CD14-positive monocyte (primary cell): ENCODE results near the gene UVRAG. TPM values are rescaled to one million over a fixed set of nuclear protein-coding genes. Genes with fewer than 3 reads are reported as not detected.

ENCODE experiments used
- DNase-seq, 3 donors: peaks; one replicate each; pipeline ENCODE4 v3.0.0-alpha.2; 2011 to 2022
- H2AFZ ChIP-seq: 2 replicates; pipeline ENCODE4 v1.6.0; 2012; ENCODE audit warnings: mild to moderate bottlenecking, low read depth, low read length, inconsistent platforms; ENCODE audit not compliant: insufficient read depth, poor library complexity, severe bottlenecking
- H3K27ac ChIP-seq, 2 donors: 1 replicate in 1 of 2; 2 replicates in 1 of 2; pipeline ENCODE4 v1.5.1; 2012 to 2013; ENCODE audit warnings: low read length in 2 of 2, control low read depth in 1 of 2, inconsistent platforms in 1 of 2, low read depth in 1 of 2, mild to moderate bottlenecking in 1 of 2
- H3K27me3 ChIP-seq, 2 donors: one replicate each; pipeline versions ENCODE4 v1.6.0 to v1.6.1; 2011 to 2013; ENCODE audit warnings: low read length in 2 of 2; ENCODE audit not compliant: control insufficient read depth in 2 of 2, insufficient read depth in 2 of 2
- H3K36me3 ChIP-seq, 2 donors: replicated peaks in 1 of 2; 1 replicate in 1 of 2; 2 replicates in 1 of 2; pipeline versions ENCODE4 v1.5.1 to v1.6.1; 2012 to 2013; ENCODE audit warnings: low read length in 2 of 2, control low read depth in 1 of 2, inconsistent platforms in 1 of 2, mild to moderate bottlenecking in 1 of 2; ENCODE audit not compliant: insufficient read depth in 2 of 2, control insufficient read depth in 1 of 2
- H3K4me1 ChIP-seq, 2 donors: 1 replicate in 1 of 2; 2 replicates in 1 of 2; pipeline versions ENCODE4 v1.5.1 to v1.6.1; 2012 to 2013; ENCODE audit warnings: low read length in 2 of 2, control low read depth in 1 of 2, inconsistent platforms in 1 of 2, mild to moderate bottlenecking in 1 of 2, moderate library complexity in 1 of 2; ENCODE audit not compliant: insufficient read depth in 2 of 2, control insufficient read depth in 1 of 2
- H3K4me2 ChIP-seq: replicated peaks from 2 replicates; pipeline ENCODE3; 2012; ENCODE audit warnings: low read length, moderate library complexity, mild to moderate bottlenecking; ENCODE audit not compliant: poor library complexity, severe bottlenecking; ENCODE audit errors: extremely low read depth
- H3K4me3 ChIP-seq, 3 experiments: fragments of 200-600 bp in 1 of 3; sonication (generic) in 1 of 3; replicated peaks in 1 of 3; 1 replicate in 2 of 3; 2 replicates in 1 of 3; pipeline ENCODE4 v1.5.1; 2011 to 2013; ENCODE audit warnings: low read length in 3 of 3, mild to moderate bottlenecking in 3 of 3, control low read depth in 2 of 3, low read depth in 2 of 3, inconsistent platforms in 1 of 3, moderate library complexity in 1 of 3
- H3K79me2 ChIP-seq: 2 replicates; pipeline ENCODE4 v1.6.0; 2012; ENCODE audit warnings: mild to moderate bottlenecking, control low read depth, inconsistent platforms, low read length, moderate library complexity; ENCODE audit not compliant: insufficient read depth
- H3K9ac ChIP-seq: 2 replicates; pipeline ENCODE4 v1.6.0; 2017; ENCODE audit warnings: low read length, mild to moderate bottlenecking; ENCODE audit not compliant: insufficient read depth, poor library complexity, severe bottlenecking
- H3K9me3 ChIP-seq, 2 donors: replicated peaks in 1 of 2; 1 replicate in 1 of 2; 2 replicates in 1 of 2; pipeline versions ENCODE4 v1.5.1 to v1.6.1; 2012 to 2013; ENCODE audit warnings: low read length in 2 of 2, control low read depth in 1 of 2; ENCODE audit not compliant: control insufficient read depth in 1 of 2, insufficient read depth in 1 of 2
- H4K20me1 ChIP-seq: 2 replicates; pipeline ENCODE4 v1.6.0; 2012; ENCODE audit warnings: mild to moderate bottlenecking, low read length, control low read depth, moderate library complexity; ENCODE audit not compliant: insufficient read depth
- H3K27ac Mint-ChIP-seq, 7 donors: one replicate each; pipeline ENCODE4 v1.8.0; 2020; ENCODE audit warnings: mild to moderate bottlenecking in 7 of 7, mixed read lengths in 7 of 7, moderate library complexity in 6 of 7, inconsistent platforms in 2 of 7
- H3K27me3 Mint-ChIP-seq, 3 donors: one replicate each; pipeline ENCODE4 v1.8.0; 2021 to 2022; ENCODE audit warnings: low read depth in 3 of 3, mild to moderate bottlenecking in 3 of 3, mixed read lengths in 3 of 3, moderate library complexity in 3 of 3, inconsistent platforms in 1 of 3
- H3K36me3 Mint-ChIP-seq, 2 donors: one replicate each; pipeline ENCODE4 v1.8.0; 2020; ENCODE audit warnings: mixed read lengths in 2 of 2, inconsistent platforms in 1 of 2, mild to moderate bottlenecking in 1 of 2
- H3K4me1 Mint-ChIP-seq: one replicate; pipeline ENCODE4 v1.8.0; 2020; ENCODE audit warnings: mild to moderate bottlenecking, mixed read lengths
- H3K4me3 Mint-ChIP-seq, 2 donors: one replicate each; pipeline ENCODE4 v1.8.0; 2020; ENCODE audit warnings: mild to moderate bottlenecking in 2 of 2, mixed read lengths in 2 of 2, moderate library complexity in 1 of 2
- H3K9me3 Mint-ChIP-seq, 7 donors: one replicate each; pipeline ENCODE4 v1.8.0; 2020 to 2022; ENCODE audit warnings: mixed read lengths in 7 of 7, mild to moderate bottlenecking in 6 of 7, moderate library complexity in 6 of 7, inconsistent platforms in 2 of 7
- intact Hi-C, 2 donors: fragments of 100-400 bp; cut with micrococcal nuclease; formaldehyde crosslinking; loops; one replicate each; pipeline versions ENCODE4 v1.15.0 to v1.15.1; 2023
- polyA plus RNA-seq, 3 donors: library from polyadenylated mRNA; depleted of rRNA in 1 of 3; unstranded in 2 of 3; stranded (reverse) in 1 of 3; fragments of 300-500 nt in 2 of 3; fragments of >200 nt in 1 of 3; fragmentation: Illumina TruSeq in 2 of 3; gene quantifications; 1 replicate in 2 of 3; 2 replicates in 1 of 3; pipeline ENCODE4 v1.2.3, GENCODE V29; 2012 to 2021
- TF ChIP-seq, protein P1 (sequence below): fragments of 200-600 bp; IDR thresholded peaks from one replicate; pipeline ENCODE4 v1.8.0; 2022; ENCODE audit warnings: antibody characterized with exemption, mild to moderate bottlenecking

The UVRAG gene
- polyA plus RNA-seq, 3 donors = 13.7 to 20.5 (median 20.0) TPM

DNA sequence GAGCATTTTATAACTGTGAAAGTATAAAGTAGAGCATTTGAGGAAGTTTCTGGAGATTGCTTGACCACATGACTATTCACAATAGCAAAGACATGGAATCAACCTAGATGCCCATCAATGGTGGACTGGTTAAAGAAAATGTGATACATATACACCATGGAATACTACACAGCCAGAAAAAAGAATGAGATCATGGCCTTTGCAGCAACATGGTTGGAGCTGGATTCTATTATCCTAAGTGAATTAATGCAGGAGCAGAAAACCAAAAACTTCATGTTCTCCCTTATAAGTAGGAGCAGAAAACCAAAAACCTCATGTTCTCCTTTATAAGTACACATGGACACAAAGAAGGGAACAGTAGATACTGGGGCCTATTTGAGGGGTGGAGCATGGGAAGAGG, 30.3 kb downstream of the UVRAG start:
- Mint-ChIP-seq H3K27ac (peak overlapping the region in 6 of 7 donors; percentile 9 to 65 (median 50)), H3K36me3 (peaks cover 8 to 12% of the 10 kb centered on the region in 2 donors), H3K4me1 (peaks cover 30% of the 10 kb centered on the region), H3K27me3 (peaks cover 0 to 1% (median 0%) of the 10 kb centered on the region in 3 donors), H3K4me3 (no peak overlapping the region), H3K9me3 (peaks cover 0 to 2% (median 0%) of the 10 kb centered on the region in 7 donors)
- Histone ChIP-seq H3K4me1 (peaks cover 6 to 15% of the 10 kb centered on the region in 2 donors), H3K79me2 (peaks cover 100% of the 10 kb centered on the region), H3K27ac (peak overlapping the region in 1 of 2 donors; percentile 61), H3K36me3 (peaks cover 0 to 3% of the 10 kb centered on the region in 2 donors), H3K4me2 (no peak overlapping the region), H4K20me1 (peaks cover 92% of the 10 kb centered on the region), H3K9me3 (no peaks in the 10 kb centered on the region), H2AFZ (no peak overlapping the region), H3K4me3 (no peak overlapping the region), H3K9ac (no peak overlapping the region), H3K27me3 (no peaks in the 10 kb centered on the region)
- peak in 1 of 3 donors; percentile 12 for DNase-seq
- intact Hi-C loops = no loop called here
- TF ChIP-seq, protein P1, sequence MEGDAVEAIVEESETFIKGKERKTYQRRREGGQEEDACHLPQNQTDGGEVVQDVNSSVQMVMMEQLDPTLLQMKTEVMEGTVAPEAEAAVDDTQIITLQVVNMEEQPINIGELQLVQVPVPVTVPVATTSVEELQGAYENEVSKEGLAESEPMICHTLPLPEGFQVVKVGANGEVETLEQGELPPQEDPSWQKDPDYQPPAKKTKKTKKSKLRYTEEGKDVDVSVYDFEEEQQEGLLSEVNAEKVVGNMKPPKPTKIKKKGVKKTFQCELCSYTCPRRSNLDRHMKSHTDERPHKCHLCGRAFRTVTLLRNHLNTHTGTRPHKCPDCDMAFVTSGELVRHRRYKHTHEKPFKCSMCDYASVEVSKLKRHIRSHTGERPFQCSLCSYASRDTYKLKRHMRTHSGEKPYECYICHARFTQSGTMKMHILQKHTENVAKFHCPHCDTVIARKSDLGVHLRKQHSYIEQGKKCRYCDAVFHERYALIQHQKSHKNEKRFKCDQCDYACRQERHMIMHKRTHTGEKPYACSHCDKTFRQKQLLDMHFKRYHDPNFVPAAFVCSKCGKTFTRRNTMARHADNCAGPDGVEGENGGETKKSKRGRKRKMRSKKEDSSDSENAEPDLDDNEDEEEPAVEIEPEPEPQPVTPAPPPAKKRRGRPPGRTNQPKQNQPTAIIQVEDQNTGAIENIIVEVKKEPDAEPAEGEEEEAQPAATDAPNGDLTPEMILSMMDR = no peak

- H3K4me1 Mint-ChIP-seq = peaks cover 23% of the 10 kb centered on the region
- H3K27ac ChIP-seq = peak overlapping the region in 1 of 2 donors; percentile 39
- H3K4me3 Mint-ChIP-seq = no peak overlapping the region
- H3K36me3 Mint-ChIP-seq = peaks cover 20 to 25% of the 10 kb centered on the region in 2 donors
- peak overlapping the region in 1 of 7 donors; percentile 2 for H3K27ac Mint-ChIP-seq
- TF ChIP-seq, protein P1 = no peak
- H3K9me3 Mint-ChIP-seq = no peaks in the 10 kb centered on the region
- H3K4me2 ChIP-seq = no peak overlapping the region
- intact Hi-C loops = no loop called here
- no peaks in the 10 kb centered on the region for H3K9me3 ChIP-seq
- peaks cover 10 to 25% of the 10 kb centered on the region in 2 donors for H3K4me1 ChIP-seq
- no peak overlapping the region for H3K9ac ChIP-seq
- no peaks in the 10 kb centered on the region for H3K27me3 ChIP-seq
- no peak overlapping the region for H2AFZ ChIP-seq
- H3K36me3 ChIP-seq = peaks cover 10 to 27% of the 10 kb centered on the region in 2 donors
- H3K27me3 Mint-ChIP-seq = peaks cover 0 to 1% (median 0%) of the 10 kb centered on the region in 3 donors
- H3K79me2 ChIP-seq = peaks cover 92% of the 10 kb centered on the region
- DNase-seq = no peak
- peaks cover 85% of the 10 kb centered on the region for H4K20me1 ChIP-seq
- no peak overlapping the region for H3K4me3 ChIP-seq
Observed at GRCh38 chr11:75849894-75850293, 34.9 kb downstream of the UVRAG start.
